Hepatocyte (in vitro differentiated cells): ENCODE results near the gene TPPP2. TPM values are rescaled to one million over a fixed set of nuclear protein-coding genes. Genes with fewer than 3 reads are reported as not detected.
"Not testable (repeated sequence)": the region's sequence is repeated elsewhere in the genome, so short reads cannot be mapped to it uniquely, and the experiment has no call there.

Experiments
- DNase-seq: peaks from one replicate; pipeline ENCODE4 v3.0.0-alpha.2; 2016; ENCODE audit warnings: low spot score
- H2AFZ ChIP-seq: fragments of 200-600 bp; sonication (generic); 2 replicates; pipeline ENCODE4 v1.6.0; 2016; ENCODE audit warnings: antibody characterized with exemption, mild to moderate bottlenecking
- H3K27ac ChIP-seq: fragments of 200-600 bp; sonication (generic); 2 replicates; pipeline ENCODE4 v1.5.1; 2016; ENCODE audit warnings: mild to moderate bottlenecking
- H3K27me3 ChIP-seq: fragments of 200-600 bp; sonication (generic); 2 replicates; pipeline ENCODE4 v1.6.1; 2016
- H3K36me3 ChIP-seq: fragments of 200-600 bp; sonication (generic); replicated peaks from 2 replicates; pipeline ENCODE4 v1.5.1; 2016; ENCODE audit warnings: low read depth; ENCODE audit not compliant: insufficient read depth
- H3K4me1 ChIP-seq: fragments of 200-600 bp; sonication (generic); 2 replicates; pipeline ENCODE4 v1.5.1; 2016; ENCODE audit warnings: mild to moderate bottlenecking, moderate library complexity; ENCODE audit not compliant: insufficient read depth
- H3K4me2 ChIP-seq: fragments of 200-600 bp; sonication (generic); 2 replicates; pipeline ENCODE4 v1.6.0; 2016
- H3K4me3 ChIP-seq: fragments of 200-600 bp; sonication (generic); 2 replicates; pipeline ENCODE4 v1.5.1; 2016; ENCODE audit warnings: mild to moderate bottlenecking
- H3K79me2 ChIP-seq: fragments of 200-600 bp; sonication (generic); 2 replicates; pipeline ENCODE4 v1.6.0; 2017; ENCODE audit warnings: mild to moderate bottlenecking
- H3K9me2 ChIP-seq: fragments of 200-600 bp; sonication (generic); replicated peaks from 2 replicates; pipeline ENCODE4 v1.6.0; 2017; ENCODE audit warnings: mild to moderate bottlenecking; ENCODE audit not compliant: insufficient read depth
- H3K9me3 ChIP-seq: fragments of 200-600 bp; sonication (generic); 2 replicates; pipeline ENCODE4 v1.5.1; 2016; ENCODE audit warnings: low read depth, mild to moderate bottlenecking
- H4K20me1 ChIP-seq: fragments of 200-600 bp; sonication (generic); 2 replicates; pipeline ENCODE4 v1.6.0; 2016; ENCODE audit warnings: mild to moderate bottlenecking; ENCODE audit not compliant: insufficient read depth, poor library complexity, severe bottlenecking
- EZH2 ChIP-seq: fragments of 200-600 bp; sonication (generic); IDR thresholded peaks from 2 replicates; pipeline ENCODE4 v1.6.1; 2016; ENCODE audit warnings: antibody characterized with exemption, mild to moderate bottlenecking, borderline replicate concordance
- EZH2phosphoT487 ChIP-seq: fragments of 200-600 bp; sonication (generic); IDR thresholded peaks from one replicate; pipeline ENCODE4 v1.6.1; 2018; ENCODE audit warnings: antibody characterized with exemption, mild to moderate bottlenecking, low read depth, moderate library complexity; ENCODE audit not compliant: unreplicated experiment, severe bottlenecking
- WGBS: methylation state at CpG from one replicate; pipeline ENCODE4 v1.1.6; 2016; ENCODE audit warnings: low lambda C conversion rate; ENCODE audit errors: missing lambda C conversion rate; 5-methylcytosine and 5-hydroxymethylcytosine counted together
- polyA plus RNA-seq: library from polyadenylated mRNA; unstranded; fragments of >200 nt; fragmentation: Nextera tagmentation; extraction: Ambion mirVana; gene quantifications from 2 replicates; pipeline ENCODE4 v1.2.1, GENCODE V29; 2016
- total RNA-seq: library from RNA; depleted of rRNA; stranded (reverse); fragments of >200 nt; gene quantifications from 2 replicates; pipeline ENCODE4 v1.2.3, GENCODE V29; 2014
- TF ChIP-seq, protein P1 (sequence below): fragments of 200-600 bp; sonication (generic); IDR thresholded peaks from 2 replicates; pipeline ENCODE4 v1.5.1; 2016; ENCODE audit warnings: antibody characterized with exemption, mild to moderate bottlenecking; ENCODE audit not compliant: poor library complexity

The TPPP2 gene
- total and polyA plus RNA-seq, 2 experiments from 2014 or later = not detected

DNA sequence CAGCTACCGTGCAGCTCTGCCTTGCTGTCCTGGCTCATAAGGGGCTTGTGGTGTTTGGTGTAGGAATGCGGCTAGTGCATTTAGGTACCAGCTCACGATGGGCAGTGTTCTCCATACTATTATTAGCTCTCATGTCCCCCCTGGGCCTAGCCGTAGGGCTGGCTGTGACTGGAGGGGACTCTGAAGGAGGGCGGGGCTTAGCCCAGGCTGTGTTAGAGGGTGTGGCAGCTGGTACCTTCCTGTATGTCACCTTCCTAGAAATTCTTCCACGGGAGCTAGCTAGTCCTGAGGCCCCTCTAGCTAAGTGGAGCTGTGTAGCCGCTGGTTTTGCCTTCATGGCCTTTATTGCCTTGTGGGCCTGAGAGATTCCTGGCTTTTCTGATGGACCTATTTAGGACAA, 28.8 kb upstream of the TPPP2 start:
- DNase-seq = no peak
- Histone ChIP-seq H3K27me3 (no peaks in the 10 kb centered on the region), H3K9me2 (no peaks in the 10 kb centered on the region), H3K4me3 (no peak overlapping the region), H3K4me1 (peaks cover 29% of the 10 kb centered on the region), H3K27ac (no peak overlapping the region), H2AFZ (no peak overlapping the region), H4K20me1 (no peaks in the 10 kb centered on the region), H3K4me2 (no peak overlapping the region), H3K36me3 (peaks cover 4% of the 10 kb centered on the region), H3K79me2 (no peaks in the 10 kb centered on the region), H3K9me3 (no peaks in the 10 kb centered on the region)
- WGBS = 77% methylated on average over 7 of the region's 7 CpGs
- TF ChIP-seq EZH2phosphoT487 (no peak), EZH2 (no peak)
- TF ChIP-seq, protein P1, sequence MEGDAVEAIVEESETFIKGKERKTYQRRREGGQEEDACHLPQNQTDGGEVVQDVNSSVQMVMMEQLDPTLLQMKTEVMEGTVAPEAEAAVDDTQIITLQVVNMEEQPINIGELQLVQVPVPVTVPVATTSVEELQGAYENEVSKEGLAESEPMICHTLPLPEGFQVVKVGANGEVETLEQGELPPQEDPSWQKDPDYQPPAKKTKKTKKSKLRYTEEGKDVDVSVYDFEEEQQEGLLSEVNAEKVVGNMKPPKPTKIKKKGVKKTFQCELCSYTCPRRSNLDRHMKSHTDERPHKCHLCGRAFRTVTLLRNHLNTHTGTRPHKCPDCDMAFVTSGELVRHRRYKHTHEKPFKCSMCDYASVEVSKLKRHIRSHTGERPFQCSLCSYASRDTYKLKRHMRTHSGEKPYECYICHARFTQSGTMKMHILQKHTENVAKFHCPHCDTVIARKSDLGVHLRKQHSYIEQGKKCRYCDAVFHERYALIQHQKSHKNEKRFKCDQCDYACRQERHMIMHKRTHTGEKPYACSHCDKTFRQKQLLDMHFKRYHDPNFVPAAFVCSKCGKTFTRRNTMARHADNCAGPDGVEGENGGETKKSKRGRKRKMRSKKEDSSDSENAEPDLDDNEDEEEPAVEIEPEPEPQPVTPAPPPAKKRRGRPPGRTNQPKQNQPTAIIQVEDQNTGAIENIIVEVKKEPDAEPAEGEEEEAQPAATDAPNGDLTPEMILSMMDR = no peak

DNA sequence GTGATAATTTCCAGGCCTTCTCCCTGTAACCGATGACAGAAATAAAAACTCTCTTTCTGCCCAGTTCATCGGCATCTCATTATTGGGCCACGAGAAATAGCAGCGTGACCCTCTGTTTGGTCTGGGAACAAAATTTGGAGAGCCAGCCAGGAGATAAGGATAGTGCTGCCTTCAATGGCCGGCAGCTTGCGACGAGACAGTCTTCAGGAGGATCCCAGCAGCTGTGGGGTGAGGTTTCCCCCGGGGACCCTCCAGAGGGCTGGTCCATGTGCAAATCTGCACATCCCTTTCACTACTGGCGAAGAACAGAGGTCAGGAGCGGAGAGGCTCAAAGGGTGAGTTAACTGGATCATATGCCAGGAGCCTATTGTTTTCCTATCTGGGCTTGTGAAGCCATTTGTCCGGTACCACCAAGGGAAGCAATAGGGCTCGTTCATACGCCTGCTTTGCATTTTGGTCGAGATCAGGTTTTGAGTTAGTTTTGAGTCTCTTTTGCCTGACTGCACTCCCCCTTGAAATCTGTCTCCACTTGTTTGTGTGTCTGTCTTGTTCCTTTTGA, 26.1 kb upstream of the TPPP2 start:
- H3K27ac ChIP-seq = peak overlapping the region; percentile 69

DNA sequence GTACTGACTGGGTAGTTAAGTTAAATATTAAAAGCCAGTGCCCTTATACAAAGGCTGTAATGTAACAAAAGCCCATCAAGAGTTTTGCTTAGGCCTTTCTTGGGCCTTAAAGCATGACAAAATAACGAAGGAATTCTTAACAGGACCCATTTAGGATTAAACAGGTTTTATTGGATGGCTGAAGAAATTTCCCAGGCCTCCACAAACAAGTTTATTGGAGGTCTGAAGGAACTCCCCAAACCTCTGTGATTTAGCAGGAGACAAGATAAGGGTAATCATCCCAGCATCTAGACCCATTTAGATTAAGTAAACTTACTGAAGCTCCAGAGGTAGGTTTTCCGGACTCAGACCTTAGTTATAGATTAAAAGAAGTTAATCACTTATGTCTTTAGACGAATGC, 20.3 kb upstream of the TPPP2 start:
- H3K27me3 ChIP-seq, H3K36me3 ChIP-seq, H3K9me2 ChIP-seq, DNase-seq, H3K4me3 ChIP-seq, H3K79me2 ChIP-seq, H3K9me3 ChIP-seq, H4K20me1 ChIP-seq: not testable (repeated sequence)
- 11% methylated on average over 3 of the region's 3 CpGs for WGBS
- Histone ChIP-seq H2AFZ (peak overlapping the region; percentile 3), H3K4me1 (peaks cover 16% of the 10 kb centered on the region), H3K4me2 (peak overlapping the region; percentile 10), H3K27ac (peak overlapping the region; percentile 32)

More for the DNA sequence above, 26.1 kb upstream of the TPPP2 start:
- DNase-seq = no peak
- peaks cover 12% of the 10 kb centered on the region for H3K4me1 ChIP-seq
- peak overlapping the region; percentile 54 for H3K4me2 ChIP-seq
- peak overlapping the region; percentile 77 for H2AFZ ChIP-seq
- WGBS = 59% methylated on average over 14 of the region's 14 CpGs
- no peaks in the 10 kb centered on the region for H4K20me1 ChIP-seq
- H3K79me2 ChIP-seq = no peaks in the 10 kb centered on the region
- no peak for TF ChIP-seq EZH2
- TF ChIP-seq EZH2phosphoT487 = no peak
- TF ChIP-seq, protein P1 = no peak
- no peak overlapping the region for H3K4me3 ChIP-seq
- no peaks in the 10 kb centered on the region for H3K9me2 ChIP-seq
- no peaks in the 10 kb centered on the region for H3K9me3 ChIP-seq
- H3K27me3 ChIP-seq = no peaks in the 10 kb centered on the region
- no peaks in the 10 kb centered on the region for H3K36me3 ChIP-seq

DNA sequence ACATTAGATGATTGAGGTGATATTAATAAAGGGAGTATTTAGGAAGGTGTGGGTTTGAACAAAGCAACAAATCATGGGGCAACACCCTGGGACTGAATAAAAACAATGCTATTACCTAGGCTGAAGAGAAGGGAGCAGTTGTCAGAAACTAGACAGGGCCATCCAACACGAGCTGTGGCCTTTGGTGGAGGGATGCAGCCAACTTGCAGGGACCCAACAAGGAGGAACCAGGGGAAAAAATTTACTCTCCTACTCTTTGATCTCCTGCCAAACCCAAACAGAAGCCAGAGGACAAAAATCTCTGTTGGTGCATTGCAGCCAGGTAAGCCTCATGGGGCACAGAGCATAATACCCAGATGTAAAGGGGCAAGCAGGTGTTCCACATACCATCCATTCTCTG, 18.9 kb upstream of the TPPP2 start:
- H3K4me3 ChIP-seq = no peak overlapping the region
- H3K36me3 ChIP-seq = no peaks in the 10 kb centered on the region
- no peaks in the 10 kb centered on the region for H3K9me3 ChIP-seq
- H3K4me1 ChIP-seq = peaks cover 16% of the 10 kb centered on the region
- no peaks in the 10 kb centered on the region for H3K27me3 ChIP-seq
- TF ChIP-seq EZH2phosphoT487 (no peak), EZH2 (no peak)
- TF ChIP-seq, protein P1 = no peak
- H4K20me1 ChIP-seq = no peaks in the 10 kb centered on the region
- no peaks in the 10 kb centered on the region for H3K79me2 ChIP-seq
- no peaks in the 10 kb centered on the region for H3K9me2 ChIP-seq
- 95% methylated on average over 1 of the region's 1 CpG for WGBS
- H2AFZ ChIP-seq = no peak overlapping the region
- no peak overlapping the region for H3K27ac ChIP-seq
- H3K4me2 ChIP-seq = no peak overlapping the region
- no peak for DNase-seq
